Lung (tissue), 12 donors: Measurements from ENCODE around the gene CEP68. TPM values are rescaled to one million over a fixed set of nuclear protein-coding genes. Genes with fewer than 3 reads are reported as not detected.
A peak's percentile ranks its signal among the peaks of the same experiment; 100 is the strongest.

Experiments
- ATAC-seq: fragments of 200-7000 bp; cut with Tn5 transposase; one replicate; pipeline ENCODE4 v1.9.1; 2020; ENCODE audit warnings: moderate number of reproducible peaks; ENCODE audit not compliant: insufficient read depth, low FRiP score
- DNase-seq, 3 donors: peaks; one replicate each; pipeline ENCODE4 v3.0.0-alpha.2; 2013 to 2017
- H3K27ac ChIP-seq, 2 donors: one replicate each; pipeline ENCODE4 v1.5.1; 2013; ENCODE audit warnings: mild to moderate bottlenecking in 2 of 2, moderate library complexity in 2 of 2, control low read depth in 1 of 2, inconsistent platforms in 1 of 2, low read depth in 1 of 2, low read length in 1 of 2
- H3K27me3 ChIP-seq, 3 donors: one replicate each; pipeline ENCODE4 v1.5.1; 2013; ENCODE audit warnings: low read length in 2 of 3; ENCODE audit not compliant: control insufficient read depth in 3 of 3, insufficient read depth in 3 of 3
- H3K36me3 ChIP-seq, 4 donors: one replicate each; pipeline ENCODE4 v1.5.1; 2013; ENCODE audit warnings: low read length in 4 of 4, mild to moderate bottlenecking in 1 of 4, moderate library complexity in 1 of 4; ENCODE audit not compliant: control insufficient read depth in 4 of 4, insufficient read depth in 4 of 4
- H3K4me1 ChIP-seq, 5 donors: one replicate each; pipeline ENCODE4 v1.5.1; 2013; ENCODE audit warnings: low read length in 5 of 5, mild to moderate bottlenecking in 2 of 5, moderate library complexity in 1 of 5; ENCODE audit not compliant: control insufficient read depth in 5 of 5, insufficient read depth in 5 of 5
- H3K4me3 ChIP-seq: one replicate; pipeline ENCODE4 v1.5.1; 2013; ENCODE audit warnings: mild to moderate bottlenecking, control low read depth, moderate library complexity
- H3K9ac ChIP-seq, 2 donors: one replicate each; pipeline ENCODE4 v1.5.1; 2013; ENCODE audit warnings: low read length in 2 of 2, control low read depth in 1 of 2; ENCODE audit not compliant: insufficient read depth in 1 of 2
- H3K9me3 ChIP-seq, 4 donors: one replicate each; pipeline ENCODE4 v1.5.1; 2013; ENCODE audit warnings: low read length in 3 of 4, mild to moderate bottlenecking in 1 of 4, moderate library complexity in 1 of 4; ENCODE audit not compliant: control insufficient read depth in 4 of 4, insufficient read depth in 3 of 4
- WGBS, 2 donors: extraction: QIAGEN DNeasy Blood & Tissue Kit; methylation state at CpG; one replicate each; pipeline ENCODE4 v1.1.7; 2013; 5-methylcytosine and 5-hydroxymethylcytosine counted together
- polyA plus RNA-seq, 2 donors: library from polyadenylated mRNA; stranded (reverse); fragments of 200-250 nt; gene quantifications; one replicate each; pipeline ENCODE4 v1.2.1, GENCODE V29; 2013
- total RNA-seq, 2 donors: library from RNA; depleted of rRNA in 1 of 2; stranded (reverse); fragments of >200 nt in 1 of 2; gene quantifications; one replicate each; pipeline ENCODE4 v1.2.1, GENCODE V29; 2014 to 2021
- TF ChIP-seq, protein P1 (sequence below): IDR thresholded peaks from 2 replicates; pipeline ENCODE4 v1.5.1; 2012; ENCODE audit warnings: mild to moderate bottlenecking; ENCODE audit errors: control extremely low read depth, extremely low read depth
- donor health status: control.
- donor health status: control.
- donor health status: Bipolar disorder and iron deficiency.
- donor health status: healthy.
- donor health status: DM: yes; HTN: yes; CAD: no.

CEP68 gene
- total and polyA plus RNA-seq, 4 donors: 3.5 to 28.9 (median 8.8) TPM

DNA sequence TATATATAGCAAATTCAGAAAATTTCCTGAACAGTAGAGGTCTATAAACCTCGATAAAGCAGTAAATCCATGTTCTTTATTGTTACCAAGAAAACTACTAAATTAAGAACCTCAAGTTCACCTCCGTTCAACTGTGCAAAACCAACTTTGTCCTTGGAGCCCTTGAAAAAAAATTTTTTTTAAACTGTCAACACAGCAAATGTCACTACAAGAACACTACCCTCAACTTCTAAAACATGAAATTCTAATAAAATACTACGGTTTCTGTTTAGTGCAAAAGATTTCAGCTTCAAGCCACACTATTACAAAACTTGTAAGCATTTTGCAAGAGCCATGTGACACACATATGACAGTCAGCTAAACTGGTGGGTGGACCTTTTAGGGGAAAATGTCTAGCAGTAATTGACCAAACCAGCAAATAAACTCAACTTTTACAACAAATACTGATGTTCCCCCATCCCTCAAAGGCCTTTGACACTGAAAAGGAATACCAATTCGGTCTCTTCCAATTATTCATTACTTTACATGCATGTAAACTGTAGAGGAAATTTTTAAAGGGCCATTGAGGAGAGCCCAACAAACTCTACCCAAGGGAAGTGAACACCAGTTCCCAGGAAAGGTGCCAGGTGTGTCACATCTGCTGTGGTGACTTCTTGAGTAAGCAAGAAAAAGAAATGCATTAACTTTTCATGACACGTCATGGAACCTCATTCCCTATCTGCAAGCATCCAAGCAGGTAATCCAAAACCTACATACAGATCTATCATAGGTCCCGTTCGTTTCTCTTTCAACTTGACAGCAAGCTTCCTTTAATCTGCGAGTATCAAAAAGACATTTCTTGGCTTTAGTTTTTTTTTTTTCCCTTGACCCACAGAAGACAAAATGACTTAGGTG is 72.3 kb downstream of the CEP68 start:
- DNase-seq: peak in 2 of 3 donors; percentile 50 to 65
- 8% methylated on average over 8 of the region's 8 CpGs for WGBS, 2 donors
- H3K36me3 ChIP-seq: no peaks in the 10 kb centered on the region

DNA sequence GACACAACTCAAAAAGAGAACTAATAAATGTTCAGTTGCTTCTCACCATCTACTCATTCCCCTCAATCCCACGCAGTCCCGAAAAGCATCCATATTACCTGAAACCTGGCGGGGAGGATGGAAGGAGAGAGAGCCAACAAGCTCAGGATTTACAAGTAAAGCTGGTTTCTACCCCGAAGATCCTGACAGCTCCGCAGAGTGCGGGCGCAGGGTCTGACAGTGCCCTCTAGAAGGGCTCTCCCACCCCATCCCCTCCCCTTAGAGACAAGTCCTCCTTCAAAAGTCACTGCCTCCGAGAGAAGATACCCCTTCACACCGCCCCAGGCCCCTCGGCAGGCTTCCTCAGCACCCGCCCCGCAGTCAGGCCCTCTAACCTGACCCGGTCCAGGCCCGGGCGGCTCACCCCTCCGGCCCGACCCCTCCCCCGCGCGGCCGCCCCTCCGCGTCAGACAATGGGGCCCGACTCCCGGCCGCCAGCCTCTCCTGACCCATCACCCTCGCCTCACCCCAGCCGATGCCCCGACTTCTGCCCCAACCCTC is 73.1 kb downstream of the CEP68 start:
- Histone ChIP-seq H3K4me1 (peaks cover 2 to 30% (median 13%) of the 10 kb centered on the region in 5 donors), H3K27me3 (no peaks in the 10 kb centered on the region), H3K9ac (peak overlapping the region; percentile 91 to 94), H3K9me3 (no peaks in the 10 kb centered on the region), H3K4me3 (peak overlapping the region; percentile 97), H3K27ac (peak overlapping the region; percentile 93 to 100), H3K36me3 (no peaks in the 10 kb centered on the region)
- TF ChIP-seq, protein P1, sequence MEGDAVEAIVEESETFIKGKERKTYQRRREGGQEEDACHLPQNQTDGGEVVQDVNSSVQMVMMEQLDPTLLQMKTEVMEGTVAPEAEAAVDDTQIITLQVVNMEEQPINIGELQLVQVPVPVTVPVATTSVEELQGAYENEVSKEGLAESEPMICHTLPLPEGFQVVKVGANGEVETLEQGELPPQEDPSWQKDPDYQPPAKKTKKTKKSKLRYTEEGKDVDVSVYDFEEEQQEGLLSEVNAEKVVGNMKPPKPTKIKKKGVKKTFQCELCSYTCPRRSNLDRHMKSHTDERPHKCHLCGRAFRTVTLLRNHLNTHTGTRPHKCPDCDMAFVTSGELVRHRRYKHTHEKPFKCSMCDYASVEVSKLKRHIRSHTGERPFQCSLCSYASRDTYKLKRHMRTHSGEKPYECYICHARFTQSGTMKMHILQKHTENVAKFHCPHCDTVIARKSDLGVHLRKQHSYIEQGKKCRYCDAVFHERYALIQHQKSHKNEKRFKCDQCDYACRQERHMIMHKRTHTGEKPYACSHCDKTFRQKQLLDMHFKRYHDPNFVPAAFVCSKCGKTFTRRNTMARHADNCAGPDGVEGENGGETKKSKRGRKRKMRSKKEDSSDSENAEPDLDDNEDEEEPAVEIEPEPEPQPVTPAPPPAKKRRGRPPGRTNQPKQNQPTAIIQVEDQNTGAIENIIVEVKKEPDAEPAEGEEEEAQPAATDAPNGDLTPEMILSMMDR: no peak
- WGBS, 2 donors: 1% methylated on average over 28 to 29 of the region's 29 CpGs
- DNase-seq: peak in 2 of 3 donors; percentile 60 to 68
- peak; percentile 4 for ATAC-seq

More for the DNA sequence above, 72.3 kb downstream of the CEP68 start:
- TF ChIP-seq, protein P1: no peak
- Histone ChIP-seq H3K4me1 (peaks cover 2 to 30% (median 18%) of the 10 kb centered on the region in 5 donors), H3K27ac (peak overlapping the region; percentile 88 to 93), H3K27me3 (no peaks in the 10 kb centered on the region), H3K9me3 (no peaks in the 10 kb centered on the region), H3K4me3 (peak overlapping the region; percentile 97), H3K9ac (peak overlapping the region; percentile 91 to 94)
- ATAC-seq: no peak

- Histone ChIP-seq H3K9ac (peak within 1 kb of the TSS; percentile 94 to 95), H3K4me3 (peak within 1 kb of the TSS; percentile 97), H3K27me3 (no peaks in the 10 kb centered on the region), H3K36me3 (no peaks in the 10 kb centered on the region), H3K4me1 (peaks cover 2 to 26% (median 13%) of the 10 kb centered on the region in 5 donors), H3K27ac (peak within 1 kb of the TSS; percentile 93 to 100), H3K9me3 (no peaks in the 10 kb centered on the region)
- TF ChIP-seq, protein P1: no peak
- WGBS, 2 donors: 1% methylated on average over 65 to 76 of the region's 76 CpGs
- DNase-seq (peak; percentile 100), ATAC-seq (peak; percentile 95)
Measured at GRCh38 chr2:65129826-65130663, 73.8 kb downstream of the CEP68 start, which contains the start of gene RAB1A. RAB1A (minus strand) TSS chr2:65130106; CDS start chr2:65129915, 191 bp downstream.
